B cell (primary cell): ENCODE data around the gene PCTP.

Source experiments
- EZH2 ChIP-seq: IDR thresholded peaks from 2 replicates; pipeline ENCODE4 v1.6.1; 2012; ENCODE audit warnings: borderline replicate concordance, low read depth, mild to moderate bottlenecking, moderate library complexity, low read length; ENCODE audit not compliant: insufficient read depth, poor library complexity, severe bottlenecking
- TF ChIP-seq, protein P1 (sequence below): fragments of 200-600 bp; IDR thresholded peaks from one replicate; pipeline ENCODE4 v1.8.0; 2022; ENCODE audit warnings: antibody characterized with exemption, mild to moderate bottlenecking

DNA sequence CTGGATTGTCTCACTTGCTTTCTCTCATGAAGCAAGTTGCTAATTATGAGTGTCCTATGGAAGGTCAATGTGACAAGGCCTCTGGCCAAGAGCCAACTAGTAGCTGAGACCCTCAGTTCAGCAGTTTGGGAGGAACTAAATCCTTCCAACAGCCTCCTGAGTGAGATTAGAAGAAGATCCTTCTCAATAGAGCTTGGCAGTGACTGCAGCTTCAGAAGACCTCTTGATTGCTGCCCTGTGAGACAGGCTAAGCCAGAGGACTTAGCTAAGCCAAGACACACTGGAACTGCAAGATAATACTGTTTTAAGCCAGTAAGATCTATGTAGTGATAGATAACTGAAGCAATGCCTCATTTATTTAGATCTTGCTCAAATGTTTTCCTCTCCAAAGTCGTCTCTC lies 34.3 kb downstream of the PCTP start:
- TF ChIP-seq, protein P1, sequence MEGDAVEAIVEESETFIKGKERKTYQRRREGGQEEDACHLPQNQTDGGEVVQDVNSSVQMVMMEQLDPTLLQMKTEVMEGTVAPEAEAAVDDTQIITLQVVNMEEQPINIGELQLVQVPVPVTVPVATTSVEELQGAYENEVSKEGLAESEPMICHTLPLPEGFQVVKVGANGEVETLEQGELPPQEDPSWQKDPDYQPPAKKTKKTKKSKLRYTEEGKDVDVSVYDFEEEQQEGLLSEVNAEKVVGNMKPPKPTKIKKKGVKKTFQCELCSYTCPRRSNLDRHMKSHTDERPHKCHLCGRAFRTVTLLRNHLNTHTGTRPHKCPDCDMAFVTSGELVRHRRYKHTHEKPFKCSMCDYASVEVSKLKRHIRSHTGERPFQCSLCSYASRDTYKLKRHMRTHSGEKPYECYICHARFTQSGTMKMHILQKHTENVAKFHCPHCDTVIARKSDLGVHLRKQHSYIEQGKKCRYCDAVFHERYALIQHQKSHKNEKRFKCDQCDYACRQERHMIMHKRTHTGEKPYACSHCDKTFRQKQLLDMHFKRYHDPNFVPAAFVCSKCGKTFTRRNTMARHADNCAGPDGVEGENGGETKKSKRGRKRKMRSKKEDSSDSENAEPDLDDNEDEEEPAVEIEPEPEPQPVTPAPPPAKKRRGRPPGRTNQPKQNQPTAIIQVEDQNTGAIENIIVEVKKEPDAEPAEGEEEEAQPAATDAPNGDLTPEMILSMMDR, result no peak
- no peak for TF ChIP-seq EZH2
